Liver (tissue), 9 donors: ENCODE measurements around the gene QKI. TPM values are rescaled to one million over a fixed set of nuclear protein-coding genes. Genes with fewer than 3 reads are reported as not detected.

Experiments
- DNase-seq: peaks from one replicate; pipeline ENCODE4 v3.0.0-alpha.2; 2017; ENCODE audit warnings: low spot score
- H3K27ac ChIP-seq, 2 donors: one replicate each; pipeline ENCODE4 v1.7.0; 2013; ENCODE audit warnings: inconsistent platforms in 2 of 2, low read length in 2 of 2, control low read depth in 1 of 2, low read depth in 1 of 2, mild to moderate bottlenecking in 1 of 2
- H3K27me3 ChIP-seq, 4 donors: one replicate each; pipeline versions ENCODE4 v1.6.1 to v1.7.0; 2013; ENCODE audit warnings: low read length in 3 of 4, inconsistent platforms in 1 of 4, mild to moderate bottlenecking in 1 of 4, moderate library complexity in 1 of 4; ENCODE audit not compliant: control insufficient read depth in 4 of 4, insufficient read depth in 4 of 4
- H3K36me3 ChIP-seq, 4 donors: one replicate each; pipeline versions ENCODE4 v1.6.1 to v1.7.0; 2013; ENCODE audit warnings: low read length in 3 of 4, mild to moderate bottlenecking in 3 of 4, low read depth in 1 of 4, moderate library complexity in 1 of 4; ENCODE audit not compliant: control insufficient read depth in 4 of 4, insufficient read depth in 3 of 4
- H3K4me1 ChIP-seq, 4 donors: one replicate each; pipeline versions ENCODE4 v1.6.1 to v1.7.0; 2013; ENCODE audit warnings: low read length in 3 of 4, mild to moderate bottlenecking in 3 of 4, moderate library complexity in 1 of 4; ENCODE audit not compliant: control insufficient read depth in 4 of 4, insufficient read depth in 4 of 4
- H3K4me3 ChIP-seq, 3 donors: one replicate each; pipeline versions ENCODE4 v1.6.1 to v1.7.0; 2013; ENCODE audit warnings: low read length in 3 of 3, control low read depth in 1 of 3, low read depth in 1 of 3, mild to moderate bottlenecking in 1 of 3
- H3K9ac ChIP-seq, 2 donors: one replicate each; pipeline ENCODE4 v1.7.0; 2013; ENCODE audit warnings: low read length in 2 of 2, mild to moderate bottlenecking in 2 of 2, moderate library complexity in 2 of 2, control low read depth in 1 of 2, low read depth in 1 of 2
- H3K9me3 ChIP-seq, 4 donors: one replicate each; pipeline versions ENCODE4 v1.6.1 to v1.7.0; 2013; ENCODE audit warnings: low read length in 3 of 4; ENCODE audit not compliant: control insufficient read depth in 4 of 4
- ATF3 ChIP-seq: IDR thresholded peaks from 2 replicates; pipeline ENCODE4 v1.6.1; 2016; ENCODE audit warnings: antibody characterized with exemption
- CTCF ChIP-seq: fragments of 150-350 bp; IDR thresholded peaks from 2 replicates; pipeline ENCODE4 v1.5.1; 2017; ENCODE audit warnings: improper control_type of control experiment, low read depth, low read length; ENCODE audit not compliant: missing input control
- EGR1 ChIP-seq, 2 donors: IDR thresholded peaks; 2 replicates each; pipeline ENCODE4 v1.6.1; 2016 to 2018; ENCODE audit warnings: antibody characterized with exemption in 2 of 2, low read depth in 2 of 2
- FOXA1 ChIP-seq: IDR thresholded peaks from 2 replicates; pipeline ENCODE4 v1.6.1; 2016; ENCODE audit warnings: antibody characterized with exemption
- FOXA2 ChIP-seq: IDR thresholded peaks from 2 replicates; pipeline ENCODE4 v1.6.1; 2016; ENCODE audit warnings: antibody characterized with exemption
- GABPA ChIP-seq, 2 donors: IDR thresholded peaks in 1 of 2; conservative IDR thresholded peaks in 1 of 2; 2 replicates each; pipeline ENCODE4 v1.6.1; 2016; ENCODE audit warnings: antibody characterized with exemption in 2 of 2, mild to moderate bottlenecking in 1 of 2, moderate library complexity in 1 of 2
- HNF4A ChIP-seq, 2 donors: conservative IDR thresholded peaks; 2 replicates each; pipeline ENCODE4 v1.6.1; 2016; ENCODE audit warnings: antibody characterized with exemption in 2 of 2, mild to moderate bottlenecking in 2 of 2
- HNF4G ChIP-seq: IDR thresholded peaks from 2 replicates; pipeline ENCODE4 v1.6.1; 2016; ENCODE audit warnings: antibody characterized with exemption
- JUND ChIP-seq, 2 donors: IDR thresholded peaks; 2 replicates each; pipeline ENCODE4 v1.6.1; 2016; ENCODE audit warnings: antibody characterized with exemption in 2 of 2
- MAX ChIP-seq: IDR thresholded peaks from 2 replicates; pipeline ENCODE4 v1.6.1; 2016; ENCODE audit warnings: antibody characterized with exemption
- NR2F2 ChIP-seq: IDR thresholded peaks from 2 replicates; pipeline ENCODE4 v1.6.1; 2016; ENCODE audit warnings: antibody characterized with exemption
- RAD21 ChIP-seq, 2 donors: IDR thresholded peaks; 2 replicates each; pipeline ENCODE4 v1.6.1; 2016; ENCODE audit warnings: antibody characterized with exemption in 2 of 2, mild to moderate bottlenecking in 2 of 2
- REST ChIP-seq: IDR thresholded peaks from 2 replicates; pipeline ENCODE4 v1.6.1; 2016; ENCODE audit warnings: antibody characterized with exemption, mild to moderate bottlenecking
- RXRA ChIP-seq, 2 donors: IDR thresholded peaks; 2 replicates each; pipeline ENCODE4 v1.6.1; 2017 to 2018; ENCODE audit warnings: antibody characterized with exemption in 2 of 2, mild to moderate bottlenecking in 1 of 2
- SP1 ChIP-seq: IDR thresholded peaks from 2 replicates; pipeline ENCODE4 v1.6.1; 2018; ENCODE audit warnings: antibody characterized with exemption, mild to moderate bottlenecking
- TAF1 ChIP-seq: conservative IDR thresholded peaks from 2 replicates; pipeline ENCODE4 v1.6.1; 2016; ENCODE audit warnings: antibody characterized with exemption, mild to moderate bottlenecking
- YY1 ChIP-seq: IDR thresholded peaks from 2 replicates; pipeline ENCODE4 v1.6.1; 2016; ENCODE audit warnings: antibody characterized with exemption, mild to moderate bottlenecking
- WGBS: extraction: QIAGEN DNeasy Blood & Tissue Kit; methylation state at CpG from one replicate; pipeline ENCODE4 v1.1.7; 2013; 5-methylcytosine and 5-hydroxymethylcytosine counted together
- polyA plus RNA-seq, 2 donors: library from polyadenylated mRNA; stranded (reverse) in 1 of 2; unstranded in 1 of 2; fragments of 200-250 nt in 1 of 2; fragments of >200 nt in 1 of 2; fragmentation: Nextera tagmentation in 1 of 2; extraction: Ambion mirVana in 1 of 2; gene quantifications; one replicate each; pipeline versions ENCODE4 v1.2.1 to v1.2.3, GENCODE V29; 2013 to 2015
- total RNA-seq, 2 donors: library from RNA; depleted of rRNA; stranded (reverse); fragments of >200 nt; gene quantifications; one replicate each; pipeline ENCODE4 v1.2.3, GENCODE V29; 2014
- donor health status: healthy.
- donor health status: healthy.
- donor health status: healthy.
- donor health status: healthy.
- donor health status: healthy.

Gene QKI
- total and polyA plus RNA-seq, 4 donors, result 22.7 to 97.0 (median 56.3) TPM

GRCh38 chr6:163409712-163410111 lies 4.8 kb upstream of the QKI start:
- Histone ChIP-seq H3K9me3 (no peaks in the 10 kb centered on the region), H3K9ac (no peak overlapping the region), H3K27me3 (no peaks in the 10 kb centered on the region), H3K36me3 (no peaks in the 10 kb centered on the region), H3K4me1 (peaks cover 3 to 28% (median 12%) of the 10 kb centered on the region in 4 donors), H3K27ac (no peak overlapping the region), H3K4me3 (no peak overlapping the region)
- WGBS, result 89% methylated on average over 12 of the region's 12 CpGs
- no peak for DNase-seq
- TF ChIP-seq HNF4A (conservative IDR thresholded peaks at IDR 0.05), result no peak

- peak overlapping the region in 1 of 2 donors; percentile 60 for H3K9ac ChIP-seq
- peak overlapping the region; percentile 98 to 99 for H3K27ac ChIP-seq
- no peak for TF ChIP-seq NR2F2
- TF ChIP-seq YY1, result no peak
- no peak for TF ChIP-seq SP1
- TF ChIP-seq FOXA2, result no peak
- no peak for TF ChIP-seq GABPA (IDR thresholded peaks at IDR 0.05 in 1 of 2, conservative IDR thresholded peaks at IDR 0.05 in 1 of 2)
- TF ChIP-seq TAF1, result no peak
- TF ChIP-seq ATF3, result no peak
- TF ChIP-seq RXRA (IDR thresholded peaks at IDR 0.05), result no peak
- no peak for TF ChIP-seq JUND (IDR thresholded peaks at IDR 0.05)
- TF ChIP-seq REST, result no peak
- TF ChIP-seq CTCF, result no peak
- TF ChIP-seq RAD21 (IDR thresholded peaks at IDR 0.05), result no peak
- no peak for TF ChIP-seq FOXA1
- no peak for TF ChIP-seq MAX
- no peak for TF ChIP-seq HNF4A (conservative IDR thresholded peaks at IDR 0.05)
- no peak for TF ChIP-seq HNF4G
- TF ChIP-seq EGR1 (IDR thresholded peaks at IDR 0.05; ENCODE audit: low read depth in 2 of 2), result no peak
- DNase-seq, result no peak
- H3K4me3 ChIP-seq, result peak overlapping the region in 1 of 3 donors; percentile 100
- no peaks in the 10 kb centered on the region for H3K36me3 ChIP-seq
- H3K4me1 ChIP-seq, result peaks cover 0 to 11% (median under 1%) of the 10 kb centered on the region in 4 donors
- H3K27me3 ChIP-seq, result no peaks in the 10 kb centered on the region
- no peaks in the 10 kb centered on the region for H3K9me3 ChIP-seq
- WGBS, result 22% methylated on average over 1 of the region's 1 CpG
Observed at GRCh38 chr6:163412341-163412740, 2.2 kb upstream of the QKI start.
